ENCODE results near the gene GGT1. TPM values are rescaled to one million over a fixed set of nuclear protein-coding genes. Genes with fewer than 3 reads are reported as not detected.
A peak's percentile ranks its signal among the peaks of the same experiment; 100 is the strongest.

GGT1 gene
- total and polyA plus RNA-seq, 2 of the 8 experiments (the other 6 are each of a cell fraction or from before 2014, with no cell fraction given) = 14.4 to 29.2 TPM

DNA sequence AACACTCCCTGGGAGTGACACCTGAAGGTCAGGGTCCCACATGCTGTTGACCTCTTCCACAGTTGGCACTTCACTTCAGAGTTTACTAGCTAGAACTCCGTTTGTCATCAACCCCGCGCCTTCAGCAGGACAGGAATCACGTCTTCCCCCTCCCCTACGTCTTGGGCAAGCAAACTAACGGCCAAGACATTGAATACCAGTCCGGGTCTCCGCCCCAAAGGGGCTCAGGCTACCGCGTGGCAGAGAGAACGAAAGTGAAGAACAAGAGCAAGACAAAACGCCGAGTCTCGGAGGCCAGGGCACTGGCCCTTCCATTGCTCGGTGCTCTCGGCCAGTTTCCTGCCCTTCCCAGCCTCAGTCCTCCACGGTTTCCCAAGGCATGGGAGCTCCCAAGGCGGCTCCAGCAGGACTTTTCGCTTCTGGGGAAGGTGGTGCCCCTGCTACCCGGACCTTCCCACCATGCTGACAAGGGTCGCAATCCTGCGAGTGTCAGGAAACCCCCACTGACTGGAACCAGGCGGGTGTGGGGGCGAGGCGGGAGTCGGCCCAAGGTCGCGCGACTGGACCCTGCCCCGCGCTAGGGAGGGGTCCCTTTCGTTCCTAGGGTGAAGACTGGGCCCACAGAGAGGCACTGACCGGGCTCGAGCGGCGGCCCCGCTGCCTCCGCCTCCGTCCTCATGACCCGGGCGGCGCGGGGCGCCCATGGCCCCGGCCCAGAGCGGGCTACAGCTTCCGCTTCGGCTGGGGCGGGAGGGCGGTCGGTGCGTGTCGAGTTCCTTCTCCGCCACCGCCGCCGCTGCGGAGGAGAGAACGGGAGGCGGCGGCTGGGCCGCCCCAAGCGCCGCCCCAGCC, 48.5 kb upstream of the GGT1 start, which contains the start of gene GUCD1:
GUCD1 (minus strand) TSS at position 826 of the 852 bp plus-strand sequence; CDS start at position 679, 147 bp downstream.
- H3K23me2 ChIP-seq (ENCODE audit: low read depth, low read length) = peaks cover 17% of the 10 kb centered on the region
- peak within 1 kb of the TSS; percentile 68 for H4K91ac ChIP-seq (replicated peaks; ENCODE audit: insufficient read length, low read length)
- H3K4me1 ChIP-seq (replicated peaks in 1 of 4; ENCODE audit: control insufficient read depth in 3 of 4, insufficient read depth in 4 of 4, low read length in 3 of 4) = peaks cover 0 to 16% (median 3%) of the 10 kb centered on the region in 4 experiments; a peak in 6 of 7 replicates
- H3K4me3 ChIP-seq (ENCODE audit: extremely low read depth in 1 of 4, insufficient read depth in 2 of 4, low read depth in 3 of 4, low read length in 4 of 4) = peak within 1 kb of the TSS; percentile 96 to 100 (median 100)
- FAIRE-seq = no peak
- no peak for DNase-seq (ENCODE audit: low read depth in 1 of 2, low spot score in 2 of 2)
- peak within 1 kb of the TSS; percentile 97; the same call in 1 of the 2 replicates for H4K8ac ChIP-seq (ENCODE audit: extremely low read depth, insufficient read depth, low read length)
- no peak within 1 kb of the TSS for H3K14ac ChIP-seq (ENCODE audit: insufficient read length)
- ChIA-PET CTCF (ENCODE audit: partially characterized antibody) (interaction anchor here (0.9 to 1.3 kb wide), 3 partner anchors 20 to 52 kb away, joined by 3 read pairs; no protein-coding TSS in a partner anchor), POLR2A (ENCODE audit: partially characterized antibody) (interaction anchor here (0.6 to 5.4 kb wide), 17 partner anchors 9 to 401 kb away, joined by 3 to 91 read pairs (median 4); partner anchors contain the start of genes ADORA2A, LRRC75B and SPECC1L)
- H2BK5ac ChIP-seq (ENCODE audit: low read depth, low read length) = peak within 1 kb of the TSS; percentile 96
- peak within 1 kb of the TSS; percentile 93 to 97 (median 95) for H3K9ac ChIP-seq (replicated peaks in 1 of 4; ENCODE audit: extremely low read depth in 1 of 4, low read depth in 3 of 4, low read length in 3 of 4)
- peak within 1 kb of the TSS; percentile 33; the same call in 1 of the 2 replicates for H2AK5ac ChIP-seq (ENCODE audit: low read depth, low read length)
- no peak within 1 kb of the TSS; the same call in 1 of the 2 replicates for H2BK12ac ChIP-seq (ENCODE audit: low read depth, low read length)
- no peak within 1 kb of the TSS for H3K23ac ChIP-seq (ENCODE audit: insufficient read length)
- H3K79me2 ChIP-seq (ENCODE audit: control insufficient read depth in 1 of 2, insufficient read depth in 2 of 2, low read length in 2 of 2) = peaks cover 40 to 84% of the 10 kb centered on the region in 2 experiments
- H4K20me1 ChIP-seq (replicated peaks in 1 of 2; ENCODE audit: control insufficient read depth in 1 of 2, insufficient read depth in 2 of 2, low read length in 2 of 2) = peaks cover 14 to 32% of the 10 kb centered on the region in 2 experiments
- peaks cover 24% of the 10 kb centered on the region for H3K79me1 ChIP-seq (ENCODE audit: low read depth, low read length)
- H2BK15ac ChIP-seq (ENCODE audit: low read length) = peak within 1 kb of the TSS; percentile 25; the same call in 1 of the 2 replicates
- no peak within 1 kb of the TSS for H2BK120ac ChIP-seq (replicated peaks; ENCODE audit: low read depth, low read length)
- H2BK20ac ChIP-seq (ENCODE audit: low read length) = no peak within 1 kb of the TSS
- peak within 1 kb of the TSS; percentile 34; the same call in 1 of the 2 replicates for H2AFZ ChIP-seq (ENCODE audit: low read length)
- peak within 1 kb of the TSS; percentile 86 for H3K18ac ChIP-seq (ENCODE audit: extremely low read depth, low read length)
- no peaks in the 10 kb centered on the region; a peak in 1 of 7 replicates for H3K27me3 ChIP-seq (replicated peaks in 1 of 4; ENCODE audit: control insufficient read depth in 3 of 4, extremely low read depth in 1 of 4, insufficient read depth in 3 of 4, low read length in 3 of 4)
- H3K27ac ChIP-seq (ENCODE audit: low read depth, low read length) = peak within 1 kb of the TSS; percentile 95
- H4K5ac ChIP-seq (ENCODE audit: insufficient read length, low read depth, low read length) = peak within 1 kb of the TSS; percentile 90
- peak within 1 kb of the TSS; percentile 54 for H3K4ac ChIP-seq (replicated peaks; ENCODE audit: insufficient read length, low read depth, low read length)
- H3K4me2 ChIP-seq (ENCODE audit: insufficient read depth in 1 of 2, low read depth in 2 of 2, low read length in 2 of 2) = peak within 1 kb of the TSS; percentile 86 to 90
- H3K9me3 ChIP-seq (ENCODE audit: insufficient read depth in 2 of 2, low read depth in 1 of 2, low read length in 1 of 2) = no peaks in the 10 kb centered on the region
- H3K56ac ChIP-seq (replicated peaks; ENCODE audit: insufficient read length, low read depth, low read length) = peak within 1 kb of the TSS; percentile 83
- H3K36me3 ChIP-seq (ENCODE audit: control insufficient read depth in 2 of 4, insufficient read depth in 4 of 4, low read length in 3 of 4) = peaks cover 9 to 23% (median 20%) of the 10 kb centered on the region in 4 experiments
- WGBS, 2 experiments (ENCODE audit: extremely low coverage in 1 of 2, insufficient coverage in 1 of 2, insufficient read length in 1 of 2, insufficient replicate concordance in 2 of 2, low coverage in 1 of 2, low lambda C conversion rate in 2 of 2, missing lambda C conversion rate in 1 of 2) = 3% methylated on average over 50 of the region's 64 CpGs; no CpG with 5 or more reads in 1 of the 2 experiments
- TF ChIP-seq PHF8 (conservative IDR thresholded peaks at IDR 0.05; ENCODE audit: low read depth, low read length) = peak; percentile 39
- no peak for TF ChIP-seq EZH2 (IDR thresholded peaks at IDR 0.05; ENCODE audit: low read depth, low read length, severe bottlenecking)
- no peak for TF ChIP-seq POU5F1 (IDR thresholded peaks at IDR 0.05; ENCODE audit: low read depth, low read length)
- TF ChIP-seq E2F6 (IDR thresholded peaks at IDR 0.05) = no peak
- TF ChIP-seq POLR2A (IDR thresholded peaks at IDR 0.05; ENCODE audit: control extremely low read depth in 1 of 2, low read depth in 2 of 2, low read length in 2 of 2) = peak in 1 of 2 experiments; percentile 66; a peak in 1 of 3 replicates
- TF ChIP-seq TAF1 (IDR thresholded peaks at IDR 0.05; ENCODE audit: low read depth, low read length) = peak; percentile 11; the same call in 1 of the 2 replicates
- no peak for TF ChIP-seq SAP30 (IDR thresholded peaks at IDR 0.05; ENCODE audit: insufficient read depth, insufficient replicate concordance, low read length)
- no peak for TF ChIP-seq GABPA (IDR thresholded peaks at IDR 0.05; ENCODE audit: borderline replicate concordance, insufficient read depth, low read length)
- TF ChIP-seq GTF2F1 (IDR thresholded peaks at IDR 0.05; ENCODE audit: borderline replicate concordance, low read depth, low read length) = no peak
- TF ChIP-seq HDAC6 (IDR thresholded peaks at IDR 0.05; ENCODE audit: low read depth, low read length) = no peak

All from H1 (cell line).